GM12801 (cell line): Measurements from ENCODE around the gene CRABP1.

ENCODE experiments used
- TF ChIP-seq, protein P1 (sequence below): IDR thresholded peaks from one replicate; pipeline ENCODE4 v1.5.1; 2011; ENCODE audit warnings: control low read depth; ENCODE audit not compliant: insufficient read length; ENCODE audit errors: extremely low read depth

The CRABP1 gene

DNA sequence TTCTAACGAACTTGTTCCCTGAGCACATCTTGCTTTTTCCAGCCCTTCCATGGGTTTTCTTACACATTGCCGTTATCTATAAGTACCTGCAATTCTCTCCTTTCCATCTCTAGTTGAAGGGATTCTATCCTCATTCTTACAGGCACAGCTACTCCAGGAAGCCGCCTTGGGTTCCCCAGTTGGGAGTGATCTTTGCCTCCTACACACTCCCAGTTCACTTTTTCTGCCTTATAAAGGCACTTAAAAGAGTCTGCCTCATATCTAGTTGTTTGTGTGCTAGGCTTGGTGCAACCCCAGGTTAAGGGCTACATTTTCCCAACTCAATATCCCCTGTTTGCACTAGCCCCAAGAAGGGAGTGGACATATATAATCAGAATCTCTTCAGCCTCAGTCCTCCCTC, 53.9 kb downstream of the CRABP1 start:
- TF ChIP-seq, protein P1, sequence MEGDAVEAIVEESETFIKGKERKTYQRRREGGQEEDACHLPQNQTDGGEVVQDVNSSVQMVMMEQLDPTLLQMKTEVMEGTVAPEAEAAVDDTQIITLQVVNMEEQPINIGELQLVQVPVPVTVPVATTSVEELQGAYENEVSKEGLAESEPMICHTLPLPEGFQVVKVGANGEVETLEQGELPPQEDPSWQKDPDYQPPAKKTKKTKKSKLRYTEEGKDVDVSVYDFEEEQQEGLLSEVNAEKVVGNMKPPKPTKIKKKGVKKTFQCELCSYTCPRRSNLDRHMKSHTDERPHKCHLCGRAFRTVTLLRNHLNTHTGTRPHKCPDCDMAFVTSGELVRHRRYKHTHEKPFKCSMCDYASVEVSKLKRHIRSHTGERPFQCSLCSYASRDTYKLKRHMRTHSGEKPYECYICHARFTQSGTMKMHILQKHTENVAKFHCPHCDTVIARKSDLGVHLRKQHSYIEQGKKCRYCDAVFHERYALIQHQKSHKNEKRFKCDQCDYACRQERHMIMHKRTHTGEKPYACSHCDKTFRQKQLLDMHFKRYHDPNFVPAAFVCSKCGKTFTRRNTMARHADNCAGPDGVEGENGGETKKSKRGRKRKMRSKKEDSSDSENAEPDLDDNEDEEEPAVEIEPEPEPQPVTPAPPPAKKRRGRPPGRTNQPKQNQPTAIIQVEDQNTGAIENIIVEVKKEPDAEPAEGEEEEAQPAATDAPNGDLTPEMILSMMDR = no peak

- TF ChIP-seq, protein P1 = no peak
Measured at GRCh38 chr15:78394981-78395616, 54.9 kb downstream of the CRABP1 start.

- TF ChIP-seq, protein P1 = no peak
Measured at GRCh38 chr15:78396186-78396814, 56.1 kb downstream of the CRABP1 start.

- TF ChIP-seq, protein P1 = no peak
Measured at GRCh38 chr15:78396976-78397375, 56.8 kb downstream of the CRABP1 start.

GRCh38 chr15:78397382-78397781, 57.2 kb downstream of the CRABP1 start:
- TF ChIP-seq, protein P1 = no peak
